ENCODE measurements around the gene GPR82.

GPR82 gene

DNA sequence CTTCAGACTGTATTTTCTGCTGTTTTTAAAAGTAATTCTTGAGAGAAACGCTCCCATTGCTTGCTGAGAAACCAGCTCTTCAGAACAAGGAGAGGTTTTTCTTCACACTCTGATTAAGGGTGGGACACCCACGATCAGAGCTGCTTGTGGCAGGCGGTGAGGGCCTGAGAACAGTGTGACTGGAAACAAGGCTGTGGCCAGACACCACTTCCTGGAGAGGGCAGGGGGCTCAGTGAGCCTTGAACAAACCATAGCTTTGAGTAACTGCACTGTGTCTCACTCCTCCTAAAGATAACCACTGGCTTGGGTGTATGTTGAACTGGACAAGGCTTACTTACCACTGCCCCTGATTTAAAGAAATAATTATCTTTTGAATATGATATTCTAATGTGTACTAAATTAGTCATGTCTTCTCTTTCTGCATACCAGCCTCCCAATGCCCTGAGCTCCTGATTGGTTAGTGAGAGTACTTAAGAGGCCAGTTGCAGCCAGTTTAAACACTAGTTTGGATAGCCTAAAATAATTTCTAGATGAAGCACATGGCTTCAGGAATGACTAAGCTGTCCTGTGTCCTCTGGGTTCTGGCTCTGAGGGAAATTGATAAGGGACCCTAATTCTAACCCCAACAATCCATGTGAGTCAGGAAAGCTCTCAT, 3.7 kb upstream of the GPR82 start:
- no peak for DNase-seq

DNA sequence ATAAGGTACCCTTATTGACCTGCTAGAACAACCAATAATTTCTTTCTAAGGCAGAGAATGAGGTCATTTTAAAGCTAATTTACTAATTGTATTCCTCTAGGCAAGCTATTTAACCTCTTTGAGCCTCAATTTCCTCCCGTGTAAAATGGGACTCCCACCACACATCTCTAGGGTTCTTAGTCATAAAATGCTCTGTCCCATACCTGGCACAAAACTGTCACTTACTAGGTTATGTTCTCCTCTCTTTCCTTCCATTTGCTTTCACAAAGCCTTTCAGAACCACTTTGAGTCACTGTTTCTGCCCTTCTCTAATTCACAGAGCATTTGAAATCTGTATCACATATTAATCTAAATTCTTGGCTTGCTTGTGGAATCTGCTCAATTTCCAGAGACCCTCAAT, 2.4 kb upstream of the GPR82 start:
- no peak for DNase-seq

DNA sequence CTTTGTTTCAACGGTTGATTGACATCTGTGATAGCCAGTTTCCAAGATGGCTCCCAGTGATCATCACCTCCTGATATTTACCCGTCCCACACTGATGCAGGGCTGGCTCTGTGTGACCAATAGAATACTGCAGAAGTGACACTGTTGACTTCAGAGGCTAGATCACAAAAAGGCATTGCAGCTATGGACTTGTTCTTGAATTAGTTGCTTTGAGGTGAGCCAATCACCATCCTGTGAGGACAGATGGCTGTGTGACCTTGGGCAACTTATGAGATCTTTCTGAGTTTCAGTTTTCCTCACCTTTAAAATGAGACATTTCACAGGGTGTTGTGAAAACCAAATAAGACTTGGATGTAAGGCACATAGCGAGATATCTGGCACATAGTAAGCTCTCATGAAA, 1.8 kb upstream of the GPR82 start:
- no peak for DNase-seq

DNA sequence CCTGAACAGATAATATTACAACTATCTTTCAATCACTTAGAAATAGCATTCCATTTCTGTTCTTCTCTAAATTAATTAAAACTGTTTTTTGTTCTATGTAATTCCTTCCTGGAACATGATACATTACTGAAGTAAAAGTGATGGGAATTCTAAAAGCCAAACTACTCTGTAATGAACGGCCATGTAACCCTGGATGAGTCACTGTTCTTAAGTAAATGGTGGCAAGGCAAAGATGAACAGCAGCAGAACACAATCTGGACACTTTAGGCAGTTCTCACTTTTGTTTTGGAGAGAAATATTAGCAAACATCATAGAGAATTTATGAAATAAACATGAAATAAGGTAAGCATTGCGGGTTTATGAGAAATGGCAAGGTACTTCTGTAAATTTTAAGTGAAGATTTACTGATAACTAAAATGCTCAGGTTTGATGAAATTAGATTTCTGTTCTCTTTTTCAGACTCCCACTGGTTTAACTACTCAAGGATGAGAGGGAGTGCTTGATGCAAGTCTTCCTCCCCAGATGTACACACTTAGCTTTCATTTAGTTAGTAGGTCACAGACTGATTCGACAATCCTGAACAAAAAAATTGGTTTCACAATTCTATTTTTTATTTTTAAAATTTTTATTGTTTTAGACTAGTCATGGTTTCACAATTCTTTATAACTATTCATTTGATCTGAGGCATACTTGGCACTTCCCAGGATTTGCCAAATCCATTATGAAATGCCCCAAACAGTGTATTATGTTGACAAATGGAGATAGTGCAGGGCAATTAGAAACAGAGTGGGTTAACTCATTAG, 964 bp upstream of the GPR82 start:
- peak; percentile 49 to 59 for DNase-seq

DNA sequence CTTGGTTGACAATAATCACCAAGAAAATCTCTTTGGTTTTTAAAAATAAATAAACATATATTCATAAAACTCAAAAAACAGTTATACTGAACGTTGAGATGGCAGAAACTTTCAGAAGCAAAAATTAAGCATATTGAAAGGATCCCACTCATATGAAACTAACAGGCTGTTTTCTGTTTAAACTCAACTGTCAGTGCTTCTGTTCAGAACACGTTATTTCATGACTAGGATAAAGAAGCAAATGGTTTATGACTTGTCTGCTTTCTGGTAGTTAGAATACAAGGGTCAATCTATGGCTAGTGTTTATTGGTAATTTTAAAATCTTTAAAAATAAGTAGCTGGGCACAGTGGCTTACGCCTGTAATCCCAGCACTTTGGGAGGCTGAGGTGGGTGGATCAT, 4.1 kb downstream of the GPR82 start:
- DNase-seq, result no peak

DNA sequence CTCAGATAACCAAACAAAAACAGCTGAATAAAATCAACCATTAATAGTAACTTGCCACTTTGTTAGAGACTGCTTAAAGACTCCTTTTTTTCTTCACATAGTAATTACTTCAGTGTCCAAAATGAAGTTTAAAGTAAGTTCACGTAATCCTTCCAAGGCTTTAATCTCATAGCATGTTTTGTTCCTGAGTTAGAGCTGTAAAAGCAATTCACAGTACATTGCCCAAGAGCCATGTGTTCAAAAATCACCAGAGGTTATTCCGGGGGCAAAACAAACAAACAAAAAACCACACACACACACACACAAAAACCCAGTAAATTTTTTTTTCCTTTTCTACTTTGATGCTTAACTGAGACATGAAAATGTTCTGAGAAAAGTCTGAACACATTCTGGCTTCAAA, 6.1 kb downstream of the GPR82 start:
- no peak for DNase-seq

DNA sequence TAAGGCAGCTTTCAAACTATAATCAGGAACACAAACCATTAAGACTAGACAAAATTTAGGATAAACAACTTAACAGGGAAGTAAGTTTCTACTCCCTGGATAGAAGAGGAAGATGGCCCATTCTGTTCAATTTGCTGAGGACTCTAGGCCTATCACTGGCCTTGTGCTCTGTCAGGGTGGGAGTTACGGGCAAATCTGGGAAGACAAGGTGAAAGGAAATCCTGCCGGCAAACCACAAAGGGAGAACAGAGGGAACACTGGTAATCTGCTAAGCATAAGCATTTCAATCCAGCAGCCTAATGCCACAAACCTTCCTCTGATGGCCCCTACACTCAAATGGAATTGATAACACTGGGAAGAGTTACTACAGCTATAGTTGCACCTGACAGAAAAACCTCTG, 8.3 kb downstream of the GPR82 start:
- DNase-seq, result no peak

DNA sequence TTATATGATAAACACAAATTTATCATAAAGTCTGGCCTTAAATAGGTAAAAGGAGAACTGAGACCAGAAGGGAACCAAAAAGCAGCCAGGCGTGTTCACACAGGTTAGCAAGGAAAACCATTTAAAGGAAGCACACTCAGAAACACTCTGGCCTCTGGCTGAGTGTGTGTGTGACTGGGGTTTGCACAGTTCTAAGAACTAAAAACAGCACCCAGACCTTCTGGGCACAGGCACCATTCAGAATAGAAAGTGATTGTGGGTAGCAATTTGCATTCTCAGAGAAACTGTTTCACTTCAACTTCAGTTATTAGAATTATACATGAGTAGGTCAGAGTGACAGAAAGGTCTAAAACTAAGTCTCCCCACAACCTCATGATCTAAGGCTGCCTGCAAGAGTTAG, 10.0 kb downstream of the GPR82 start:
- no peak for DNase-seq

DNA sequence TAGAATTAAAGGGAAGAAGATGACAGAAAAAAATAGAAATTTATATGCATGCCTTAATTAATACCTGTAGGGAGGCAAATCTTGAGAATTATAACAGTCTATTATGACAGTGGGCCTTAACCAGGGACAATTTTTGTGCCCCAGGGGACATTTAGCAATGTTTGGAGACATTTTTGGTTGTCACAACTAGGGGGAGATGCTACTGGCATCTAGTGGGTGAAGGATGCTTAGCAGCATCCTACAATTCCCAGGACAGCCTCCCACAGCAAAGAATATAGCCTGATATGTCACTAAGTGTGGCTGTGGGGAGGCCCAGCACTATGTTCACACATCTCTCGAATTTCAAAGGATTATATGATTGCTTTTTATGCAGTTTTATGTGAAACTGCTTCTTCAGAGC, 10.5 kb downstream of the GPR82 start:
- peak in 1 of 2 donors; percentile 25 for DNase-seq

DNA sequence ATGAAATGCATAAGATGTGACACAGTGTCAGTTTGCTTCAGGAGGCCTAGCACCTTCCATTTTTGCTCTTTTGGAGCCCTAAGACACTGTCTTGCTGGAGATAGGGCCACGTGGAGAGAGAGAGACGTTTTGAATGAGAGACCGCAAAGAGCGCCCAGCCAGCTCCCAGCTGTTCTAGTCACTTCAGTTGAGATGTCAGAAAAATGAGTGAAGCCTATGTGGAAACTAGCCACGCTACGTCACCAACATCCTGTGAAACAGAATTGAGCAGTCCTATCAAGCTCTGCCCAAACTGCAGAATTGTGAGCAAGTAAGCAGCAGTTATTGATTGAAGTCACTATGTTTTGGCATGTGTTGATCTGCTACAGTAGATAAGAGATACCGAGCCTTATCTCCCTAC, 13.1 kb downstream of the GPR82 start:
- no peak for DNase-seq

DNA sequence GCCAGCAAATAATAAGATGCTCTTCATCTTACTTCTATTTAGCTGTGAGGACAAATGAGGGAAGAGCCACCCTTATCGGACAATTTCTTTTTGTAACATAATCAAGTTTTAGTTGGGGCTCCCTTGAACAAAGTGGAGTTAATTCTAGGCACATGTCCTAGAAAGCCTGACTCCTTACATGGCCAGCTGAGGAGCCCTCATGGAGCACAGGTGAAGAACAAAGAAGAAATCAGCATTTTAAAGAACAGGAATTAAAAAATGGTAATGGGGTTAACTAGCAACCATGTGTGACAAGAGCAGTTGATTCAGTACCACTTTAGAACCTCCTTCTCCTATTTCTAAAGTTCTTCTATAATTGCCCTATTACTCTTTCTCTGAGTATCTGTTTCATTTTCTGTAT, 15.9 kb downstream of the GPR82 start:
- no peak for DNase-seq

DNA sequence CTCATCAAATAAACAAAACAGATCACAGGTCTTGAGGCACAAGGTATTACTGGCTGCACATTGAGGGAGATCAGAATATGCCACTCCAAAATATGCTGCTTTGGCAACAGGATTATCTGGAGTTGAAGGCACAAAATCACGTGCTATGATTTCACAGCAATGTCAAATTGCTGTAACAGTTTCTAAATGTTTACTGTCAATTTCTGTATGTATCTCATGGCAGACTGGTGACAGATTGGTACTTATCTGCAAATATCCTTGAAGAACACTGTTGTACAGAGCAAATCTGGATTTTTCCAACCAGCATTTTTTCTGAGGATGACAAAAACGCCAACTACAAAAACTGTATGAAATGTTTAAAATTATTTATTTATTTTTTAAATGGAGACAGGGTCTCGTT, 26.7 kb downstream of the GPR82 start:
- DNase-seq, result no peak

DNA sequence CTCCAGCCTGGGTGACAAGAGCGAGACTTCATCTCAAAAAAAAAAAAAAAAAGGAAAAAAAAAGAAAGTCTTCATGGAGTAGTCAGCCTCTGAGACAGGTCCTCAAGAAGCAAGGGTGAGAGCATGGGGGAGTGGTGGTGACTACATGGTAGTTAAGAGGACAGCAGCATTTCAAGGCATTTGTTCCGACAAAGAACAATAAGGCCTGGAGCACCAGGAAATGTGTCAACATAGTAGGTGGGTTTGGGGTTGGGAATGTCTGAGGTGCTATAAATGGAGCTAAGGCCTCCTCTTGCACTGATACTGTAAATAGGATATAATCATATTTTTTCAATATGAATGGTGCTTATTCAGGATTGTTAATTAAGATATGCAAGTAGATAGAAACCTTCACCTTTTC, 34.4 kb downstream of the GPR82 start:
- DNase-seq, result no peak

DNA sequence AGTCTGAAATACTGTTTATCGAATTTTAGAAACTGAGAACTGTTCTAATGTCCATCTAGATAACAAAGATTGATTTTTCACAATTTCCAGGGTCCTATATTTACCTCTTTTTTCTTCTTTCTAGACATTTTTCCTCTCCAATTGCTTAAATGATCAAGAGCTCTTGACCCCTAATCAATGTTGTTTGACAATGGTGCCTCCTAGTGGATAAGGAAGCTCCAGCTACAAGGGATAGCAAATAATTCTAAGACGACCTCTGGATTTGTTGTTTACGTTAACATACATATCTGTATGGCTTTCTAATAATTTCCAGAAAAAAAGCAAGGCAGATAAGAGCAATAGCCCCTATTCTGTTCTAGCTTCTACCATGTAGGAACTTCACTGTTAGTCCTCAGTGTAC, 35.8 kb downstream of the GPR82 start:
- peak; percentile 17 to 59 for DNase-seq

DNA sequence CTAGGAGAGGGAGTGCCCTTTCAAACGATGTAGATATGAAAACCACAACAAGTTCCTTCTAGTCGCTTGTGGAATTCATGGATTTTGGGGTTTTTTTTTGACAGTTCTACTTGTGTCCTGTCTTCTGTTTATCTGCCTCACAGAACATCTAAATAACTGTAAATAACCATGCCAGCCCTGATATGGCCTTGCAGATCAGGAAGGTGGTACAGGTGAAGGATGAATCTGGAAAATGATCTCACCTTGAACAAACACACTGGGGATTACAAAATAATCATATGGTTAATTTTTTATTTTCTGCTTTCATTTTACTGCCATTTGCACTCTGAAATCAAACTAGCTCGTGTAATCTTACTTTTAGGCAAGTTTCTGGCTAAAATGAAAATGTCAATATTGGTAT, 37.2 kb downstream of the GPR82 start:
- no peak for DNase-seq

DNA sequence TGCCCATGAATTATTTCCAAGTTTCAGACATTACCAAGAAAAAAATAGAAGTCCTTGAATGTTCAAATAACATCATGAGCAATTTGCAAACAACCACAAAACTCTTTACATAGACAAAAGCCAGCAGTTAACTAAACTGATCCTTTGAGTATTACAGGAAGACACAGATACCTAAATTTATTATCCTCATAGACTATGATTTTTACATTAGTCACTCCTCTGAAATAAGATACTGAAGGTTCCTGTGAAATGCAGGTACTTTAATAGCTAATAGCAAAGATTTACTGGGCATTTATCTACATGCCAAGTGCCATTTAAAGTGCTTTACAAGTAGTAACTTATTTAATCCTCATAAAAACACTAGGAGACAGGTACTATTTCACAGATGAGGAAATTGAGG, 37.7 kb downstream of the GPR82 start:
- no peak for DNase-seq

DNA sequence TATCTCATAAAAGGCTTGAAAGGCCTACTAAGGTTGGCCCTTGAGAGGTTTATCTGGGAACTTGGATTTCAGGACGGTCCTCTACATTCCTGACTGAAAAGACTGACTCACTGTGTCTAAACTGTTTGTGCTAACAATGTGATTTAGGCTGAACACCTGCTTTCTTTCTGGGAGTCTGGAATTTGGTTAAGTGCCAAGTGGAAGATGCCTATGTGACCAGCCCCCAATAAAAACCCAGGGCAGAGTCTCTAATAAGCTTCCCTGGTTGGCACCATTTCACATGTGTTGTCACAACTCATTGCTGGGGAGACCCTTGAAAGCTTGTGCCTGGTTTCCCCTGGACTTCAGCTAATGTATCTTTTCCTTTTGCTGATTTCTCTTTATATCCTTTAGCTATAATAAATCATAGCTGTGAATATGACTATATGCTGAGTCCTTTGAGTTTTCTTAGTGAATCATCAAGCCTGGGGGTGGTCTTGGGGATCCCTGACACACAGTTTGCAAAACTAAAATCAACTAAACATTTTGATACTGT, 55.1 kb downstream of the GPR82 start:
- DNase-seq, result no peak

All from inflammatory macrophage treated with lipopolysaccharide for 1 hour (primary cell).